OCI-LY3 (cell line): Measurements from ENCODE around the gene CTNNA3.

Experiments
- EZH2phosphoT487 ChIP-seq: fragments of 200-600 bp; shearing (Covaris generic); IDR thresholded peaks from 2 replicates; pipeline ENCODE4 v1.6.1; 2018; ENCODE audit warnings: antibody characterized with exemption, mixed run types, low read depth
- TF ChIP-seq, protein P1 (sequence below): fragments of 200-600, 300-600 bp; sonication (generic); IDR thresholded peaks from 2 replicates; pipeline ENCODE4 v1.5.1; 2014; ENCODE audit warnings: antibody characterized with exemption, low read length, low read depth

GRCh38 chr10:66755474-66755873 is 940.5 kb downstream of the CTNNA3 start:
- TF ChIP-seq, protein P1, sequence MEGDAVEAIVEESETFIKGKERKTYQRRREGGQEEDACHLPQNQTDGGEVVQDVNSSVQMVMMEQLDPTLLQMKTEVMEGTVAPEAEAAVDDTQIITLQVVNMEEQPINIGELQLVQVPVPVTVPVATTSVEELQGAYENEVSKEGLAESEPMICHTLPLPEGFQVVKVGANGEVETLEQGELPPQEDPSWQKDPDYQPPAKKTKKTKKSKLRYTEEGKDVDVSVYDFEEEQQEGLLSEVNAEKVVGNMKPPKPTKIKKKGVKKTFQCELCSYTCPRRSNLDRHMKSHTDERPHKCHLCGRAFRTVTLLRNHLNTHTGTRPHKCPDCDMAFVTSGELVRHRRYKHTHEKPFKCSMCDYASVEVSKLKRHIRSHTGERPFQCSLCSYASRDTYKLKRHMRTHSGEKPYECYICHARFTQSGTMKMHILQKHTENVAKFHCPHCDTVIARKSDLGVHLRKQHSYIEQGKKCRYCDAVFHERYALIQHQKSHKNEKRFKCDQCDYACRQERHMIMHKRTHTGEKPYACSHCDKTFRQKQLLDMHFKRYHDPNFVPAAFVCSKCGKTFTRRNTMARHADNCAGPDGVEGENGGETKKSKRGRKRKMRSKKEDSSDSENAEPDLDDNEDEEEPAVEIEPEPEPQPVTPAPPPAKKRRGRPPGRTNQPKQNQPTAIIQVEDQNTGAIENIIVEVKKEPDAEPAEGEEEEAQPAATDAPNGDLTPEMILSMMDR: no peak
- no peak for TF ChIP-seq EZH2phosphoT487
